Upper lobe of left lung (tissue), 6 donors: Measurements from ENCODE around the gene IPPK. TPM values are rescaled to one million over a fixed set of nuclear protein-coding genes. Genes with fewer than 3 reads are reported as not detected.
A peak's percentile ranks its signal among the peaks of the same experiment; 100 is the strongest.

ENCODE experiments used
- ATAC-seq, 2 donors: fragments of 200-7000 bp; cut with Tn5 transposase; one replicate each; pipeline ENCODE4 v1.9.1; 2022; ENCODE audit warnings: mild to moderate bottlenecking in 2 of 2, moderate library complexity in 2 of 2; ENCODE audit not compliant: low FRiP score in 2 of 2
- DNase-seq, 2 donors: peaks; one replicate each; pipeline ENCODE4 v3.0.0-alpha.2; 2019 to 2020
- H3K27ac ChIP-seq, 4 donors: fragments of 200-600 bp; sonication (generic); one replicate each; pipeline ENCODE4 v1.5.1; 2016 to 2019
- H3K27me3 ChIP-seq, 4 donors: fragments of 200-600 bp; sonication (generic); one replicate each; pipeline ENCODE4 v1.5.1; 2017 to 2019
- H3K36me3 ChIP-seq, 4 donors: fragments of 200-600 bp; sonication (generic); one replicate each; pipeline ENCODE4 v1.5.1; 2016 to 2019
- H3K4me1 ChIP-seq, 4 donors: fragments of 200-600 bp; sonication (generic); one replicate each; pipeline ENCODE4 v1.5.1; 2018 to 2019
- H3K4me3 ChIP-seq, 4 donors: fragments of 200-600 bp; sonication (generic); one replicate each; pipeline ENCODE4 v1.5.1; 2017 to 2019; ENCODE audit warnings: mild to moderate bottlenecking in 2 of 4, moderate library complexity in 1 of 4
- H3K9me3 ChIP-seq, 4 donors: fragments of 200-600 bp; sonication (generic); one replicate each; pipeline ENCODE4 v1.5.1; 2018 to 2019
- CTCF ChIP-seq, 6 experiments: fragments of 450-650 bp in 4 of 6; fragments of 200-600 bp in 2 of 6; sonication (generic) in 2 of 6; IDR thresholded peaks; one replicate each; pipeline ENCODE4 v1.5.1; 2016 to 2019; ENCODE audit warnings: antibody characterized with exemption in 6 of 6
- EP300 ChIP-seq, 4 donors: sonication (generic); formaldehyde crosslinking; IDR thresholded peaks; one replicate each; pipeline ENCODE4 v1.5.1; 2017; ENCODE audit warnings: antibody characterized with exemption in 4 of 4, control low read depth in 2 of 4
- POLR2A ChIP-seq, 4 donors: fragments of 450-650 bp; IDR thresholded peaks; one replicate each; pipeline ENCODE4 v1.5.1; 2016 to 2017; ENCODE audit warnings: antibody characterized with exemption in 4 of 4, mild to moderate bottlenecking in 2 of 4
- POLR2AphosphoS5 ChIP-seq, 2 donors: sonication (generic); formaldehyde crosslinking; IDR thresholded peaks; one replicate each; pipeline ENCODE4 v1.5.1; 2017; ENCODE audit warnings: antibody characterized with exemption in 2 of 2
- WGBS, 2 donors: methylation state at CpG; one replicate each; pipeline ENCODE4 v1.1.5; 2017 to 2018; 5-methylcytosine and 5-hydroxymethylcytosine counted together
- total RNA-seq, 6 donors: library from RNA; depleted of rRNA in 4 of 6; stranded (reverse); fragments of >200 nt in 4 of 6; gene quantifications; one replicate each; pipeline versions ENCODE4 v1.1.0 to v1.2.1, GENCODE V29; 2016 to 2021
- donor health status: DM: no; HTN: no; CAD: no; lungs with moderate emphysema.
- donor health status: DM: no; HTN: yes; CAD: no; lungs with severe emphysema.

Gene IPPK
- total RNA-seq, 6 donors from 2014 or later = 4.7 to 16.6 (median 6.5) TPM

- Histone ChIP-seq H3K4me3 (no peak overlapping the region), H3K9me3 (no peaks in the 10 kb centered on the region), H3K4me1 (peaks cover 0 to 4% (median 3%) of the 10 kb centered on the region in 4 donors), H3K36me3 (peaks cover 0 to 16% (median 11%) of the 10 kb centered on the region in 4 donors), H3K27me3 (no peaks in the 10 kb centered on the region), H3K27ac (no peak overlapping the region)
- DNase-seq = no peak
- 40 to 49% methylated on average over 4 of the region's 4 CpGs for WGBS, 2 donors
- TF ChIP-seq POLR2AphosphoS5 (IDR thresholded peaks at IDR 0.05) = no peak
- TF ChIP-seq POLR2A (IDR thresholded peaks at IDR 0.05) = no peak
- no peak for TF ChIP-seq CTCF (IDR thresholded peaks at IDR 0.05)
- no peak for TF ChIP-seq EP300 (IDR thresholded peaks at IDR 0.05)
- ATAC-seq = peak in 1 of 2 donors; percentile 13
Measured at GRCh38 chr9:92607773-92608172, 62.2 kb downstream of the IPPK start.

- WGBS, 2 donors = 26 to 32% methylated on average over 2 of the region's 2 CpGs
- H3K4me1 ChIP-seq = peaks cover 0 to 4% (median 3%) of the 10 kb centered on the region in 4 donors
- no peak overlapping the region for H3K27ac ChIP-seq
- H3K9me3 ChIP-seq = no peaks in the 10 kb centered on the region
- peaks cover 0 to 9% (median 7%) of the 10 kb centered on the region in 4 donors for H3K36me3 ChIP-seq
- no peaks in the 10 kb centered on the region for H3K27me3 ChIP-seq
- DNase-seq = no peak
- ATAC-seq = peak in 1 of 2 donors; percentile 43
- no peak overlapping the region for H3K4me3 ChIP-seq
- TF ChIP-seq POLR2A (IDR thresholded peaks at IDR 0.05) (no peak), CTCF (IDR thresholded peaks at IDR 0.05) (no peak), POLR2AphosphoS5 (IDR thresholded peaks at IDR 0.05) (no peak), EP300 (IDR thresholded peaks at IDR 0.05) (no peak)
Measured at GRCh38 chr9:92607088-92607487, 62.8 kb downstream of the IPPK start.

GRCh38 chr9:92605224-92605623, 64.7 kb downstream of the IPPK start:
- H3K36me3 ChIP-seq = no peaks in the 10 kb centered on the region
- no peak overlapping the region for H3K4me3 ChIP-seq
- 87 to 95% methylated on average over 5 of the region's 5 CpGs for WGBS, 2 donors
- no peaks in the 10 kb centered on the region for H3K9me3 ChIP-seq
- ATAC-seq (no peak), DNase-seq (no peak)
- H3K4me1 ChIP-seq = peaks cover 2 to 7% (median 4%) of the 10 kb centered on the region in 4 donors
- H3K27me3 ChIP-seq = no peaks in the 10 kb centered on the region
- H3K27ac ChIP-seq = no peak overlapping the region
- TF ChIP-seq EP300 (IDR thresholded peaks at IDR 0.05) = no peak
- TF ChIP-seq POLR2A (IDR thresholded peaks at IDR 0.05) = no peak
- TF ChIP-seq CTCF (IDR thresholded peaks at IDR 0.05) = no peak
- no peak for TF ChIP-seq POLR2AphosphoS5 (IDR thresholded peaks at IDR 0.05)

GRCh38 chr9:92603990-92604389, 65.9 kb downstream of the IPPK start:
- TF ChIP-seq EP300 (IDR thresholded peaks at IDR 0.05) (no peak), CTCF (IDR thresholded peaks at IDR 0.05) (no peak), POLR2AphosphoS5 (IDR thresholded peaks at IDR 0.05) (no peak), POLR2A (IDR thresholded peaks at IDR 0.05) (no peak)
- no peak for DNase-seq
- 96 to 98% methylated on average over 5 of the region's 5 CpGs for WGBS, 2 donors
- ATAC-seq = no peak
- Histone ChIP-seq H3K36me3 (no peaks in the 10 kb centered on the region), H3K9me3 (no peaks in the 10 kb centered on the region), H3K27ac (no peak overlapping the region), H3K4me3 (no peak overlapping the region), H3K4me1 (peaks cover under 1 to 13% (median 2%) of the 10 kb centered on the region in 4 donors), H3K27me3 (no peaks in the 10 kb centered on the region)

- Histone ChIP-seq H3K4me3 (no peak overlapping the region), H3K4me1 (peaks cover 0 to 13% (median 2%) of the 10 kb centered on the region in 4 donors), H3K36me3 (no peaks in the 10 kb centered on the region), H3K9me3 (no peaks in the 10 kb centered on the region), H3K27ac (no peak overlapping the region), H3K27me3 (no peaks in the 10 kb centered on the region)
- no peak for ATAC-seq
- WGBS, 2 donors = 94% methylated on average over 4 to 5 of the region's 5 CpGs
- TF ChIP-seq CTCF (IDR thresholded peaks at IDR 0.05) = no peak
- no peak for TF ChIP-seq POLR2AphosphoS5 (IDR thresholded peaks at IDR 0.05)
- TF ChIP-seq EP300 (IDR thresholded peaks at IDR 0.05) = no peak
- no peak for TF ChIP-seq POLR2A (IDR thresholded peaks at IDR 0.05)
- no peak for DNase-seq
Measured at GRCh38 chr9:92603100-92603499, 66.8 kb downstream of the IPPK start.
